DOHH2 (cell line): ENCODE results near the gene SHISA7.
"Not testable (repeated sequence)": the region's sequence is repeated elsewhere in the genome, so short reads cannot be mapped to it uniquely, and the experiment has no call there.

ENCODE experiments used
- H3F3A ChIP-seq: fragments of 200-600 bp; sonication (generic), shearing (Covaris generic); 2 replicates; pipeline ENCODE4 v1.6.0; 2016; ENCODE audit warnings: antibody characterized with exemption, mild to moderate bottlenecking; ENCODE audit not compliant: control insufficient read depth, insufficient read depth
- H3K27ac ChIP-seq: fragments of 200-600 bp; sonication (generic); 2 replicates; pipeline ENCODE4 v1.5.1; 2014; ENCODE audit warnings: low read depth, mild to moderate bottlenecking, low read length, moderate library complexity
- H3K27me3 ChIP-seq: fragments of 200-600 bp; sonication (generic); 2 replicates; pipeline ENCODE4 v1.6.1; 2014; ENCODE audit warnings: mild to moderate bottlenecking, low read length, mixed read lengths; ENCODE audit not compliant: control insufficient read depth
- H3K36me3 ChIP-seq: fragments of 200-600 bp; sonication (generic); 2 replicates; pipeline ENCODE4 v1.6.1; 2014; ENCODE audit warnings: mild to moderate bottlenecking, low read length, moderate library complexity, mixed read lengths; ENCODE audit not compliant: control insufficient read depth
- H3K4me1 ChIP-seq: fragments of 200-600 bp; sonication (generic); 2 replicates; pipeline ENCODE4 v1.6.1; 2014; ENCODE audit warnings: mild to moderate bottlenecking, low read length, mixed read lengths; ENCODE audit not compliant: control insufficient read depth
- H3K4me2 ChIP-seq: fragments of 200-600 bp; sonication (generic); 2 replicates; pipeline ENCODE4 v1.6.0; 2014; ENCODE audit warnings: mild to moderate bottlenecking, low read length, moderate library complexity
- H3K4me3 ChIP-seq: fragments of 200-600 bp; sonication (generic); 2 replicates; pipeline ENCODE4 v1.5.1; 2014; ENCODE audit warnings: mild to moderate bottlenecking, low read length, mixed read lengths
- H3K79me2 ChIP-seq: fragments of 200-600 bp; sonication (generic); 2 replicates; pipeline ENCODE4 v1.6.1; 2014; ENCODE audit warnings: mild to moderate bottlenecking, low read length, mixed read lengths; ENCODE audit not compliant: control insufficient read depth
- H3K9me2 ChIP-seq: fragments of 200-600 bp; sonication (generic); replicated peaks from 2 replicates; pipeline ENCODE4 v1.6.1; 2014; ENCODE audit warnings: mild to moderate bottlenecking, low read length, mixed read lengths; ENCODE audit not compliant: control insufficient read depth
- H3K9me3 ChIP-seq: fragments of 200-600 bp; sonication (generic); 2 replicates; pipeline ENCODE4 v1.6.1; 2014; ENCODE audit warnings: antibody characterized with exemption, low read length, mixed read lengths; ENCODE audit not compliant: control insufficient read depth, insufficient read depth
- H4K20me1 ChIP-seq: fragments of 200-600 bp; sonication (generic); 2 replicates; pipeline ENCODE4 v1.6.0; 2014; ENCODE audit warnings: low read depth, mild to moderate bottlenecking, antibody characterized with exemption, low read length, moderate library complexity; ENCODE audit not compliant: control insufficient read depth, insufficient read depth
- CTCF ChIP-seq: fragments of 200-600 bp; sonication (generic); IDR thresholded peaks from one replicate; pipeline ENCODE4 v1.5.1; 2014; ENCODE audit warnings: antibody characterized with exemption, mild to moderate bottlenecking, low read depth, low read length; ENCODE audit not compliant: poor library complexity, severe bottlenecking
- EZH2phosphoT487 ChIP-seq: fragments of 200-600 bp; sonication (generic); IDR thresholded peaks from 2 replicates; pipeline ENCODE4 v1.6.1; 2017; ENCODE audit warnings: borderline replicate concordance, mild to moderate bottlenecking, antibody characterized with exemption, low read length, moderate library complexity, mixed read lengths

Gene SHISA7

GRCh38 chr19:55423225-55424005, 19.7 kb downstream of the SHISA7 start:
- Histone ChIP-seq H3K4me2 (no peak overlapping the region), H3K9me3 (0 out of 2 replicates have a peak, but pooled peaks cover 6% of the 10 kb centered on the region), H3K27ac (no peak overlapping the region), H3K36me3 (no peaks in the 10 kb centered on the region), H4K20me1 (no peaks in the 10 kb centered on the region), H3K4me1 (peaks cover 3% of the 10 kb centered on the region), H3K27me3 (peaks cover 3% of the 10 kb centered on the region; the same call in 1 of the 2 replicates), H3K9me2 (no peaks in the 10 kb centered on the region), H3K79me2 (no peaks in the 10 kb centered on the region), H3K4me3 (no peak overlapping the region), H3F3A (no peaks in the 10 kb centered on the region)
- no peak for TF ChIP-seq EZH2phosphoT487
- TF ChIP-seq CTCF: no peak

GRCh38 chr19:55421281-55421680, 21.8 kb downstream of the SHISA7 start:
- H3K9me2 ChIP-seq: not testable (repeated sequence)

GRCh38 chr19:55419624-55420236, 23.4 kb downstream of the SHISA7 start:
- TF ChIP-seq EZH2phosphoT487: no peak
- TF ChIP-seq CTCF: no peak
- Histone ChIP-seq H3K27ac (no peak overlapping the region), H3K4me2 (no peak overlapping the region), H3K4me1 (peaks cover 5% of the 10 kb centered on the region), H3K9me3 (0 out of 2 replicates have a peak, but pooled peaks cover 6% of the 10 kb centered on the region), H3K4me3 (no peak overlapping the region), H3F3A (no peaks in the 10 kb centered on the region), H3K9me2 (no peaks in the 10 kb centered on the region), H3K79me2 (no peaks in the 10 kb centered on the region), H3K36me3 (no peaks in the 10 kb centered on the region), H4K20me1 (no peaks in the 10 kb centered on the region), H3K27me3 (peaks cover 3% of the 10 kb centered on the region; the same call in 1 of the 2 replicates)

More at GRCh38 chr19:55421281-55421680, 21.8 kb downstream of the SHISA7 start:
- H3K4me3 ChIP-seq, H3K4me1 ChIP-seq, H3K27me3 ChIP-seq, H3K79me2 ChIP-seq, H3K27ac ChIP-seq, H3K36me3 ChIP-seq, H3K4me2 ChIP-seq, H3F3A ChIP-seq, H4K20me1 ChIP-seq, H3K9me3 ChIP-seq: not testable (repeated sequence)

GRCh38 chr19:55419103-55419502, 24.0 kb downstream of the SHISA7 start:
- Histone ChIP-seq H3K4me2 (no peak overlapping the region), H3F3A (no peaks in the 10 kb centered on the region), H4K20me1 (no peaks in the 10 kb centered on the region), H3K9me3 (0 out of 2 replicates have a peak, but pooled peaks cover 6% of the 10 kb centered on the region), H3K27me3 (peaks cover 3% of the 10 kb centered on the region; the same call in 1 of the 2 replicates), H3K4me3 (no peak overlapping the region), H3K4me1 (peaks cover 5% of the 10 kb centered on the region), H3K27ac (no peak overlapping the region), H3K36me3 (no peaks in the 10 kb centered on the region), H3K9me2 (no peaks in the 10 kb centered on the region), H3K79me2 (no peaks in the 10 kb centered on the region)
- TF ChIP-seq CTCF: no peak
